ENCODE results near the gene CRPPA.

Gene CRPPA

DNA sequence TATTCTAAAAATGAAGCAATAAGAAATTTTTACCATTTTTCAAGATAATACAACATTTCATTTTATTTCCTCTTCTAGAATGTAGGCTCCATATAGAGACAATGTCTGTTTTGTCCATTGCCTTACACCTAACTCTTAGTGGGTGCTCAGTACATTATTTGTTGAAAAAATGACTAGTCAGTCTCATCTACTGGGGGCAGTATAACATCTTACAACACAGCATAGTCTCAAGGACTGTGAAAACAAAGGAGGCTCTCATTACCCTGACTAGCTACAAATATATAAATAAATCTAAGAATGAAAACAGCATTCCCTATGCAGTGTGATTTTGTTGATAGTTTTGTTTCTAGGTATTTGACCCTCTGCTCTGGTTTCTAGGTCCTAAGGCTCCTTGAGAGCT is 11.6 kb downstream of the CRPPA start:
- H2AFZ ChIP-seq (ENCODE audit: low read length, unreplicated experiment) = no peak overlapping the region

DNA sequence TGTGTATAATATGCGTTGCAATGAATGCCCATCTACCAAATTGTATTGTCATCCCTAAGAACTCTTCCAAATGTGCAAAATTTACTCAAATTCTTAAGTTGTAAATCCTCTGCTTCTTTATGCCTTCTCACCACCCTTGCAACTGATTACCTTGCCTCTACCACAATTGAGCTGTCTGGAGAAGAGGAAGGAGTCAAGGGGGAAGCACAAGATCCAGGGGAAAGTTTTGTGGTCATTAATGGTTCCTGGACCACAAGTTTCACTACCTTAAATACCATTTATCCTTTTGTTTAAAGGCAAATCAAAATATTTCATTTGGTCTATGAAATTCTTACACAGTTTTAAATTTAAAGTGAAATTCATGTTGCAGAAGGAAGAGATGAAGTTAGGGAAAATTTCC is 16.7 kb downstream of the CRPPA start:
- Histone ChIP-seq H2AFZ (ENCODE audit: low read length, unreplicated experiment) (no peak overlapping the region), H3K36me3 (ENCODE audit: insufficient read depth, low read length) (no peaks in the 10 kb centered on the region), H3K4me3 (ENCODE audit: low read depth, low read length) (no peak overlapping the region), H3K4me1 (ENCODE audit: control insufficient read depth, insufficient read depth, low read length, unreplicated experiment) (no peaks in the 10 kb centered on the region), H3K27ac (ENCODE audit: low read depth, low read length) (no peak overlapping the region), H3K79me2 (ENCODE audit: control insufficient read depth, insufficient read depth, low read length, unreplicated experiment) (no peaks in the 10 kb centered on the region), H3K27me3 (ENCODE audit: insufficient read depth, low read length) (no peaks in the 10 kb centered on the region)

More for the DNA sequence above, 11.6 kb downstream of the CRPPA start:
- H3K4me1 ChIP-seq (ENCODE audit: control insufficient read depth, insufficient read depth, low read length, unreplicated experiment) = peaks cover 17% of the 10 kb centered on the region
- no peaks in the 10 kb centered on the region for H3K79me2 ChIP-seq (ENCODE audit: control insufficient read depth, insufficient read depth, low read length, unreplicated experiment)
- H3K27me3 ChIP-seq (ENCODE audit: insufficient read depth, low read length) = no peaks in the 10 kb centered on the region
- no peaks in the 10 kb centered on the region for H3K36me3 ChIP-seq (ENCODE audit: insufficient read depth, low read length)
- no peak overlapping the region for H3K4me3 ChIP-seq (ENCODE audit: low read depth, low read length)
- no peak overlapping the region for H3K27ac ChIP-seq (ENCODE audit: low read depth, low read length)

DNA sequence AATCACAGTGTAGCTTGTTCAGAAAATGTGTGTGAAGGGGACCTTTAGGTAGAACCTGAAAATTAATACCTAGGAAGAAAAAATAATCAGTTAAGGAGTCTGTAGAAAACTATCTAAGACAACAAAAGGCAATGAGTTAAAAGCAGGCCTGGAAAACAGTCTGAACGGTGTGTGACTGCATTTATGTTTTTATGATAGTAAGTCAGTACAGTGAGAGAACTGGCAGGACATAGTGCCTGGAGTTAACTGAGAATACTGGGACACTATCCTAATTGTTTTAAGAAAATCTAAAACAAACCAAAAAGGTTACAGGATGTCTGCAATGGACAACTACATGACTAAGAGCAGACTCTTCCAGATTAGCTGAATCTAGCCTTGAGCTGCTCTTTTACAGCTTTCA is 17.9 kb downstream of the CRPPA start:
- no peak overlapping the region for H3K27ac ChIP-seq (ENCODE audit: low read depth, low read length)
- no peak overlapping the region for H3K4me3 ChIP-seq (ENCODE audit: low read depth, low read length)
- no peaks in the 10 kb centered on the region for H3K4me1 ChIP-seq (ENCODE audit: control insufficient read depth, insufficient read depth, low read length, unreplicated experiment)

DNA sequence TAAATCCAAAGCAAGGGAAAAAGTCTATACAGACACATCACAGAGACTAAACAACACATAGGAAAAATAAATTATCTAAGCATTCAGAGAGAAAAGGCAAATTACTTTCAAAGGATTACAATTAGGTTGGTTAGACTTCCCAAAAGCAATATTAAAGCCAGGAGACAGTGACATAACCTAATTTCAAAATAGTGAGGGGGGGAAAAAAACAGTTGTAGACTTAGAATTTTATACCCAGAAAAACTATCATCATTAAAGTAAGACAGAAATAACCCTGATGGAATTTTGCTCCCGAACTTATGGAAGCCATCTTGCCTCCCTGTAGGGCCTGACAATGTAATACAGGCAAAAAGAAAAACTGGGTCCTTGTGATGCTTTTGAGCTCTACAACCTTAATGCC is 18.4 kb downstream of the CRPPA start:
- H3K27ac ChIP-seq (ENCODE audit: low read depth, low read length) = no peak overlapping the region
- no peaks in the 10 kb centered on the region for H3K4me1 ChIP-seq (ENCODE audit: control insufficient read depth, insufficient read depth, low read length, unreplicated experiment)
- no peaks in the 10 kb centered on the region for H3K79me2 ChIP-seq (ENCODE audit: control insufficient read depth, insufficient read depth, low read length, unreplicated experiment)
- H3K27me3 ChIP-seq (ENCODE audit: insufficient read depth, low read length) = no peaks in the 10 kb centered on the region
- H2AFZ ChIP-seq (ENCODE audit: low read length, unreplicated experiment) = no peak overlapping the region
- H3K4me3 ChIP-seq (ENCODE audit: low read depth, low read length) = no peak overlapping the region
- no peaks in the 10 kb centered on the region for H3K36me3 ChIP-seq (ENCODE audit: insufficient read depth, low read length)

More for the DNA sequence above, 17.9 kb downstream of the CRPPA start:
- no peaks in the 10 kb centered on the region for H3K27me3 ChIP-seq (ENCODE audit: insufficient read depth, low read length)
- H3K36me3 ChIP-seq (ENCODE audit: insufficient read depth, low read length) = no peaks in the 10 kb centered on the region
- no peak overlapping the region for H2AFZ ChIP-seq (ENCODE audit: low read length, unreplicated experiment)
- H3K79me2 ChIP-seq (ENCODE audit: control insufficient read depth, insufficient read depth, low read length, unreplicated experiment) = no peaks in the 10 kb centered on the region

DNA sequence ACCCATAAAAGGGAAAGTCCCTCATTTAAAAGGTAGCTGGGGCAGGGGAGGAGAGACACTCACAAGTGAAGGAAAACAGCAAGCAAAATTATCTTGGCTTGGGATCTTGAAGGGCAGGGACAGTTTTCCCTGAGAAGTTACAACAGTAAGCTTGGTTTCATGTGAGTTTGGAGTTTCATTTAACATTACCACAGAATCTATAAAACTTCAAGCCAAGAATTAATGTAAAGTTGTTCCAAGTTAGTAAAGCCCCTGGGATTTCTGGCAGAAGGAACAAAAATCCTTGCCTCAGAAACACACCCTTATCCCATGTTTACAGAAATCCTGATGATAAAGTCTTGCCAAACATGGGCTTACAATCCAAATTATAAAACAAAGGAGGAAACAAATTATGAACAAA is 19.2 kb downstream of the CRPPA start:
- Histone ChIP-seq H3K27me3 (ENCODE audit: insufficient read depth, low read length) (no peaks in the 10 kb centered on the region), H3K4me3 (ENCODE audit: low read depth, low read length) (no peak overlapping the region), H3K79me2 (ENCODE audit: control insufficient read depth, insufficient read depth, low read length, unreplicated experiment) (no peaks in the 10 kb centered on the region), H2AFZ (ENCODE audit: low read length, unreplicated experiment) (no peak overlapping the region), H3K4me1 (ENCODE audit: control insufficient read depth, insufficient read depth, low read length, unreplicated experiment) (no peaks in the 10 kb centered on the region), H3K36me3 (ENCODE audit: insufficient read depth, low read length) (peaks cover 4% of the 10 kb centered on the region; the same call in 1 of the 2 replicates), H3K27ac (ENCODE audit: low read depth, low read length) (no peak overlapping the region)

DNA sequence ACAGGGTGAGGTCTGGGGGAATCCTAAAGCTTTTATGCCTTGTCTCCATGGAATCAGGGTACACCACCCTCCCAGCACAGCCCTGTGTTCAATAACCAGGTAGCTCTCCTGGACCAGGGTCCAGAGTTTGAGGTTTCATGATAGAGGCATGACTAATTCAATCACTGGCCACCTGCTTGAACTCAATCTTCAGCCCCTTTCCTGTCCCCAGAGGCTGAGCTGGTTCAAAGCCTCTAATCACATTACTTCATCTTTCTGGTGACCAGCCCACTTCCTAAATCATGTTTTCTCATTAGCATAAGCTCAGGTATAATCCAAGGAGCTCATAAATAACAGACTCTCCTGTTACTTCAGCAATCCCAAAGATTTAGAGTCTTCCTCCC is 20.5 kb downstream of the CRPPA start:
- H3K27ac ChIP-seq (ENCODE audit: low read depth, low read length) = no peak overlapping the region
- H3K79me2 ChIP-seq (ENCODE audit: control insufficient read depth, insufficient read depth, low read length, unreplicated experiment) = no peaks in the 10 kb centered on the region
- no peak overlapping the region for H2AFZ ChIP-seq (ENCODE audit: low read length, unreplicated experiment)
- no peaks in the 10 kb centered on the region for H3K4me1 ChIP-seq (ENCODE audit: control insufficient read depth, insufficient read depth, low read length, unreplicated experiment)
- no peaks in the 10 kb centered on the region for H3K27me3 ChIP-seq (ENCODE audit: insufficient read depth, low read length)
- H3K36me3 ChIP-seq (ENCODE audit: insufficient read depth, low read length) = peaks cover 4% of the 10 kb centered on the region; the same call in 1 of the 2 replicates
- no peak overlapping the region for H3K4me3 ChIP-seq (ENCODE audit: low read depth, low read length)

DNA sequence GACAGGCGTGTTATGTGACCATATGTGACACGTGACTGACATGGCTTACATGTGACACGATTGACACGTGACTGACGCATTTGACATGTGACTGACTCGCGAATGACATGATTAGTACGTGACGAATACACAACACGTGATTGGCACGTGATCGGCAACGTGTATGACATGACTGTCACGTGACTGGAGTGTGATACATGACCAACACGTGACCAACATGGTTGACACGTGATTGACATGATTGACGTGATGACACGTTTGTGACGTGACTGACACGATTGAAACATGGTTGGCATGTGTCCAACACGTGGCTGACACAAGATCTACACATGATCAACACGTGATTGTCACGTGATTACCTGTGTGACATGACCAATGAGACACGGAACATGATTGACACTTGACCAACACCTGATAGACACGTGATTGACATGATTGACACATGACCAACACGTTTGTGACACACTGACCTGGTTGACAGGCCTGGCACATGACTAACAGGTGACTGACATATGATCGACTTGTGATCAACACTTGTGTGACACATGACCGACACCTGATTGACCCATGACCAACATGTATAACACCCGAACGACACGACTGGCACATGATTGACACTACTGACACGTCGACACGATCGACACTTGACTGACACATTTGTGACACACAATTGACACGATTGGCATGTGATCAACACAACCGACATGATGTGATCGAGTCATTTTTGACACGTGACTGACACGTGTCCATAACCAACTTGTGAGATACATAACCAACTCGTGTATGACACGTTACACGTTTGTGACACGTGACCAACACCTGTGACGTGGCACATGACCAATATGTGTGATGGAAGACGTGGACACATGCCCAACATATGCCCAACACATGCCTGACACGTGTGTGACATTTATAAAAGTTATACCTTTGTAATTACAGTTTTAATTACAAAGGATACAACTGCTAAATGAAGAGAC is 21.1 kb downstream of the CRPPA start:
- Histone ChIP-seq H3K27ac (ENCODE audit: low read depth, low read length) (no peak overlapping the region), H3K27me3 (ENCODE audit: insufficient read depth, low read length) (no peaks in the 10 kb centered on the region), H3K79me2 (ENCODE audit: control insufficient read depth, insufficient read depth, low read length, unreplicated experiment) (no peaks in the 10 kb centered on the region), H2AFZ (ENCODE audit: low read length, unreplicated experiment) (no peak overlapping the region), H3K4me1 (ENCODE audit: control insufficient read depth, insufficient read depth, low read length, unreplicated experiment) (no peaks in the 10 kb centered on the region), H3K4me3 (ENCODE audit: low read depth, low read length) (no peak overlapping the region), H3K36me3 (ENCODE audit: insufficient read depth, low read length) (peaks cover 4% of the 10 kb centered on the region; the same call in 1 of the 2 replicates)

DNA sequence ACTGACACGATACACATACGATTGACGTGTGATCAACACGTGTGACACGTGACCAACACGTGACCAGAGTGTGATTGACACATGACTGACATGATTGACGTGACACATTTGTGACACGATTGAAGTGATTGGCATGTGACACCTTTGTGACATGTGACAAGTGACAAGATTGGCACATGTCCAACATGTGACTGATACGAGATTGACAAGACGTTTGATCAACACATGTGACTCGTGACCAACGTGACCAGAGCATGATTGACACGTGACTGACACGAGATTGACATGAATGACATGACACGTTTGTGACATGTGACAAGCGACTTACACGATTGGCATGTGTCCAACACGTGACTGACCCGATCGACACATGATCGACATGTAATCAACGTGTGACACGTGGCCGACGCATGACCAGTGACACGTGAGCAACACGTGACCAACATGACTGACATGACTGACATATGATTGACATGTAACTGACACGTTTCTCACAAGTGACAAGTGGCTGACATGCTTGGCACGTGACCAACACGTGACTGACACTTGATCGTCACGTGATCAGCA is 22.0 kb downstream of the CRPPA start:
- Histone ChIP-seq H3K36me3 (ENCODE audit: insufficient read depth, low read length) (peaks cover 4% of the 10 kb centered on the region; the same call in 1 of the 2 replicates), H2AFZ (ENCODE audit: low read length, unreplicated experiment) (no peak overlapping the region), H3K27ac (ENCODE audit: low read depth, low read length) (no peak overlapping the region), H3K4me3 (ENCODE audit: low read depth, low read length) (no peak overlapping the region), H3K4me1 (ENCODE audit: control insufficient read depth, insufficient read depth, low read length, unreplicated experiment) (no peaks in the 10 kb centered on the region), H3K79me2 (ENCODE audit: control insufficient read depth, insufficient read depth, low read length, unreplicated experiment) (no peaks in the 10 kb centered on the region), H3K27me3 (ENCODE audit: insufficient read depth, low read length) (no peaks in the 10 kb centered on the region)

DNA sequence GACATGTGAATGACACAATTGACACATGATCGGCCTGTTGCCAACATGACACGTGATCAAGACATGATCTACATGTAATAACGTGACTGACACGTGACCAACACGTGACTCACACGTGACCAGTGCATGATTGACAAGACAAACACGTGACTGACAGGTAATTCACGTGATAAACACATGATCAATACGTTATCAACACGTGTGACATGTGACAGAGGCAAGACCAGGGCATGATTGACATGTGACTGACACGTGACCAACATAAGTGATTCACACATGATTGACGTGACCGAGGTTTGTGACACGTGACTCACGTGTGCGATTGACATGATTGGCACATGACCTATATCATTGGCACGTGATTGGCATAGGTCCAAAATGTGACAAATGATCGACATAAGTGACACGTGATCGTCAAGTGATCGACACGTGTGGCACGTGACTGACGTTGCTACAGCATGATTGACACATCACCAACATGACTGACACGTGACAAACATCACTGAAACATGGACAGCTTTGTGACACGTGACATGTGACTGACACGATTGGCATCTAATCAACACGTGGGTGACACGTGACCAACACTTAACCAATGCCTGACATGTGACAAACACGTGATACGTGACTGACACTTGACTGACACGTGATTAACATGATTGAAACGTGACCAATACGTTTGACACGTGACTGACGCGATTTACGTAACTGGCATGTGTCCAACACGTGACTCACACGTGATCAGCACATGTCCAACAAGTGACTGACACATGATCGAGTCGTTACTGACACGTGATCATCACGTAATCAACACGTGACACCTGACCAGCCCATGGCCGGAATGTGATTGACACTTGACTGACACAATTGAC is 23.0 kb downstream of the CRPPA start:
- H3K79me2 ChIP-seq (ENCODE audit: control insufficient read depth, insufficient read depth, low read length, unreplicated experiment) = no peaks in the 10 kb centered on the region
- H2AFZ ChIP-seq (ENCODE audit: low read length, unreplicated experiment) = no peak overlapping the region
- no peaks in the 10 kb centered on the region for H3K27me3 ChIP-seq (ENCODE audit: insufficient read depth, low read length)
- no peak overlapping the region for H3K27ac ChIP-seq (ENCODE audit: low read depth, low read length)
- no peak overlapping the region for H3K4me3 ChIP-seq (ENCODE audit: low read depth, low read length)
- peaks cover 8% of the 10 kb centered on the region for H3K36me3 ChIP-seq (ENCODE audit: insufficient read depth, low read length)
- H3K4me1 ChIP-seq (ENCODE audit: control insufficient read depth, insufficient read depth, low read length, unreplicated experiment) = no peaks in the 10 kb centered on the region

DNA sequence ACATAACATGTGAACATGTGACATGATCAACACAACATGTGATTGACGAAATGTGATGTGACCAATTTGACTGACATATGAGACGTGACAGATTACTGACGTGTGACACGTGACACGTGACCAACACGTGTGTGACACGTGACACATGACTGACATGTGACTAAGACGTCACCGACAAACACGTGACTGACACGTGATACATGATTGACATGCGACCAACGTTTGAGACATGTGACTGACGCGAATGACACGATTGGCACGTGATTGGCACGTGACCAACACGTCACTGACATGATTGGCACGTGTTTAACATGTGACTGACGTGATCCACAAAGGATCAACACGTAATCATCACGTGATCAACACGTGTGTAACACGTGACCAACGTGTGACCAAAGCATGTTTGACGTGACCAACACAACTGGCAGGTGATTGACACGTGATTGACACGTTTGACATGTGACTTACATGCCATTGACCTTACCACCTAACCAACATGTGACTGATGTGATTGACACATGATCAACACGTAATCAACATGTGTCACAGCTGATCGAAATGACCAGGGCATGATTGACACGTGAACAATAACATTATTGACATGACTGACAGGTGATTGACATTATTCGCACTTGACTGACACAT is 23.7 kb downstream of the CRPPA start:
- H3K36me3 ChIP-seq (ENCODE audit: insufficient read depth, low read length) = peaks cover 8% of the 10 kb centered on the region
- H3K4me3 ChIP-seq (ENCODE audit: low read depth, low read length) = no peak overlapping the region
- H3K27me3 ChIP-seq (ENCODE audit: insufficient read depth, low read length) = no peaks in the 10 kb centered on the region
- H3K79me2 ChIP-seq (ENCODE audit: control insufficient read depth, insufficient read depth, low read length, unreplicated experiment) = no peaks in the 10 kb centered on the region
- H2AFZ ChIP-seq (ENCODE audit: low read length, unreplicated experiment) = no peak overlapping the region
- no peak overlapping the region for H3K27ac ChIP-seq (ENCODE audit: low read depth, low read length)
- no peaks in the 10 kb centered on the region for H3K4me1 ChIP-seq (ENCODE audit: control insufficient read depth, insufficient read depth, low read length, unreplicated experiment)
